ENCODE data around the gene PNKD. TPM values are rescaled to one million over a fixed set of nuclear protein-coding genes. Genes with fewer than 3 reads are reported as not detected.

Gene PNKD
- total RNA-seq, 4 donors from 2014 or later, result 20.1 to 35.8 (median 31.9) TPM

GRCh38 chr2:218344755-218345417 is 74.6 kb downstream of the PNKD start:
- DNase-seq, result no peak
- Histone ChIP-seq H3K27me3 (no peaks in the 10 kb centered on the region), H3K4me3 (no peak overlapping the region), H3K9me3 (no peaks in the 10 kb centered on the region), H3K4me1 (no peaks in the 10 kb centered on the region), H3K36me3 (no peaks in the 10 kb centered on the region), H3K27ac (no peak overlapping the region)
- ATAC-seq, result no peak
- intact Hi-C loops (cut with DNase I; ENCODE audit: low total_unique reads) (no loop called here), in situ Hi-C loops (cut with MboI; ENCODE audit: low sequenced_read_pairs in 4 of 4) (no loop called here)
- no peak for TF ChIP-seq CTCF (IDR thresholded peaks at IDR 0.05 in 4 of 5, conservative IDR thresholded peaks at IDR 0.05 in 1 of 5)
- TF ChIP-seq POLR2A (IDR thresholded peaks at IDR 0.05), result no peak

DNA sequence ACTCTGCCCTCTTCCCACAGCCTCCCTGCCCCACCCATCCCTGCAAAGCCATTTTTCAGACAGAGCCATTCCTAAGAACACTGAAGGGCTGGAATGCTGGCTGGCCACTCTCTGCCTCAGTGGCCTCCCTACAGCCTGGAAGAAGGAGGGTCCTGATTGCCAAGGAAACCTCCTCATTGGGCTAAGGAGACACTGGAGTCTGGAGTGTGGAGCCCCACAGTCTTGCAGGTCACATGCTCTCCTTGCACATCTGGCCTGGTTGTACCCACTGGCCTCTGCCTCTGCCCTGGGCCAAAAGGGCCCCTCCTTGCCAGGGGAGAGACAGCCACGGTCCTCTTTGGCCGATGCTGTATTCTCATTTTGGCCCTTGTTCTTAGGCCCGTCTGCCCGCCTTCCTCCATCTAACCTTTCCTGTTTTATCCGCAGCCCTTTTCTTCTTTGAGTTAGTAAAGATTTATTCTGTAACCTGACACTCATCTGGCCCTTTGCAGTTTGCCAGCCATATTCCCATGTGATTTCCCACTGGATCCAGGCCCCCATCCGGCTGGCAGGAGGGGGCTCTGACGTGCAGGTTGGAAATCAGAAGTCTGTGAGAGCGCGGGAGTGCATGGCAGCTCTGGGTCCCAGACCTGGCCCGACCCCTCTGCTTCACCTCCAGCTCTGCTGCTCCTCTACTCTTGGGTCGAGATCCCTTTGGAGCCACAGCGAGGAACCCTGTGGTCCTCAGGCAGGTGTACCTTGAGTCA is 75.3 kb downstream of the PNKD start:
- Histone ChIP-seq H3K36me3 (no peaks in the 10 kb centered on the region), H3K4me1 (no peaks in the 10 kb centered on the region)
- intact Hi-C loops (cut with DNase I; ENCODE audit: low total_unique reads), result no loop called here

GRCh38 chr2:218347172-218347571 is 76.9 kb downstream of the PNKD start:
- no peaks in the 10 kb centered on the region for H3K36me3 ChIP-seq
- no peaks in the 10 kb centered on the region for H3K4me1 ChIP-seq
- H3K27me3 ChIP-seq, result no peaks in the 10 kb centered on the region
- intact Hi-C loops (cut with DNase I; ENCODE audit: low total_unique reads) (no loop called here), in situ Hi-C loops (cut with MboI; ENCODE audit: low sequenced_read_pairs in 4 of 4) (no loop called here)
- H3K27ac ChIP-seq, result no peak overlapping the region
- TF ChIP-seq CTCF (IDR thresholded peaks at IDR 0.05 in 4 of 5, conservative IDR thresholded peaks at IDR 0.05 in 1 of 5), result no peak
- TF ChIP-seq POLR2A (IDR thresholded peaks at IDR 0.05), result no peak
- H3K9me3 ChIP-seq, result no peaks in the 10 kb centered on the region
- no peak overlapping the region for H3K4me3 ChIP-seq
- DNase-seq, result no peak
- no peak for ATAC-seq

More for the DNA sequence above, 75.3 kb downstream of the PNKD start:
- Histone ChIP-seq H3K4me3 (no peak overlapping the region), H3K27me3 (no peaks in the 10 kb centered on the region), H3K9me3 (no peaks in the 10 kb centered on the region), H3K27ac (no peak overlapping the region)
- no peak for DNase-seq
- no peak for ATAC-seq
- in situ Hi-C loops (cut with MboI; ENCODE audit: low sequenced_read_pairs in 4 of 4), result no loop called here
- no peak for TF ChIP-seq POLR2A (IDR thresholded peaks at IDR 0.05)
- no peak for TF ChIP-seq CTCF (IDR thresholded peaks at IDR 0.05 in 4 of 5, conservative IDR thresholded peaks at IDR 0.05 in 1 of 5)

DNA sequence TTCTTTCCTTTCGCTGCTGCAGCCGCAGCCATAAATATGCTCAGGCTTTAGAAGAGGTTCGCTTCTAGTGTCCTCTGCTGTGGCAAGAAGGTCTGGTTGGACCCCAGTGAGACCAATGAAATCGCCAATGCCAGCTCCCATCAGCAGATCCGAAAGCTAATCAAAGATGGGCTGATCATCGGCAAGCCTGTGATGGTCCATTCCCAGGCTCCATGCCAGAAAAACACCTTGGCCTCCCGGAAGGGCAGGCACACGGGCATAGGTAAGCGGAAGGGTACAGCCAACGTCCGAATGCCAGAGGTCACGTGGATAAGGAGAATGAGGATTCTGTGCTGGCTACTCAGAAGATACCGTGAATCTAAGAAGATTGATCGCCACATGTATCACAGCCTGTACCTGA is 83.7 kb downstream of the PNKD start:
- no peak for DNase-seq
- in situ Hi-C loops (cut with MboI; ENCODE audit: low sequenced_read_pairs in 4 of 4), result loop anchor here in 1 of 4 donors (25.0 kb wide), 1 partner anchor 167 kb away; no protein-coding TSS in a partner anchor
- Histone ChIP-seq H3K27ac (no peak overlapping the region), H3K36me3 (no peaks in the 10 kb centered on the region), H3K4me3 (no peak overlapping the region), H3K27me3 (no peaks in the 10 kb centered on the region), H3K9me3 (no peaks in the 10 kb centered on the region), H3K4me1 (no peaks in the 10 kb centered on the region)
- ATAC-seq, result no peak
- intact Hi-C loops (cut with DNase I; ENCODE audit: low total_unique reads), result loop anchor here (10.0 kb wide), 1 partner anchor 49 kb away; no protein-coding TSS in a partner anchor
- no peak for TF ChIP-seq POLR2A (IDR thresholded peaks at IDR 0.05)
- TF ChIP-seq CTCF (IDR thresholded peaks at IDR 0.05 in 4 of 5, conservative IDR thresholded peaks at IDR 0.05 in 1 of 5), result no peak
